ENCODE results near the gene ANTXR1.

Gene ANTXR1

DNA sequence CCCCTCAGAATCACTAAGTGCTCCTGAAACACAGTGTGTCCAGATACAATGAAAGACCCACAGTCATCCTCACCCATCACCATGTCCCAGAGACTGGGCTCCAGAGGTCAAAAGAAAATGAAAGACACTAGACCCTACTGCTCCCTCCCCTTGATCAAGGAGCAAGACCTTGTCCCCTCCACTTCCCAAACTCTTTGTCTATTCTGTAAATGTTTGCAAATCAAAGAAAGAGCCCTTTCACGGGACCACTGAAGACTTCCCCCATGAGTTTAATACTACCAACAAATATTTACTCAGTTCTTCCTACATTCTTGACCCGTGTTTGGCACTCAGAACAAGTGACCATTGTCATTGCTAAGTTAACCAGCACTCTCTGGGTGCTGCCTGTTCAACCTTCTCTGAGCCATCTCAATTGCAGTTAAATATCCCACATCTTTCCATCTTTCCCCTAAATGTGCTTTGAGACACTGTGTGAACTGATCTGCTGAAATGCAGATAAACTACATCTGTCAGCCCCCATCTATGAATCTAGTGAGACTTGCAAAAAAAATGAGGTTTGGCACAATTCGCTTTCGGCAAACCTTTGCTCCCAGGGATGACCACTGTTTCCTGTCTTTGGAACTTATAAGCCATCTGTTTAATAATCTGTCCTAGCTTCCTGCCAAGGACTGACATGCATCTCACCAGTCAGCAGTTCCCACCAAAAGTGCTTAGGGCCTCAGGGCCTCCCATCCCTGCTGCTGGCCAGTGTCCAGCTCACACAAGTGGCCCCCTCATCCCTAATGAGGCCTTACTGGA lies 203.8 kb downstream of the ANTXR1 start:
- no peak overlapping the region for H3K4me3 ChIP-seq (ENCODE audit: low read depth, low read length)
- TF ChIP-seq, protein P1, sequence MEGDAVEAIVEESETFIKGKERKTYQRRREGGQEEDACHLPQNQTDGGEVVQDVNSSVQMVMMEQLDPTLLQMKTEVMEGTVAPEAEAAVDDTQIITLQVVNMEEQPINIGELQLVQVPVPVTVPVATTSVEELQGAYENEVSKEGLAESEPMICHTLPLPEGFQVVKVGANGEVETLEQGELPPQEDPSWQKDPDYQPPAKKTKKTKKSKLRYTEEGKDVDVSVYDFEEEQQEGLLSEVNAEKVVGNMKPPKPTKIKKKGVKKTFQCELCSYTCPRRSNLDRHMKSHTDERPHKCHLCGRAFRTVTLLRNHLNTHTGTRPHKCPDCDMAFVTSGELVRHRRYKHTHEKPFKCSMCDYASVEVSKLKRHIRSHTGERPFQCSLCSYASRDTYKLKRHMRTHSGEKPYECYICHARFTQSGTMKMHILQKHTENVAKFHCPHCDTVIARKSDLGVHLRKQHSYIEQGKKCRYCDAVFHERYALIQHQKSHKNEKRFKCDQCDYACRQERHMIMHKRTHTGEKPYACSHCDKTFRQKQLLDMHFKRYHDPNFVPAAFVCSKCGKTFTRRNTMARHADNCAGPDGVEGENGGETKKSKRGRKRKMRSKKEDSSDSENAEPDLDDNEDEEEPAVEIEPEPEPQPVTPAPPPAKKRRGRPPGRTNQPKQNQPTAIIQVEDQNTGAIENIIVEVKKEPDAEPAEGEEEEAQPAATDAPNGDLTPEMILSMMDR (IDR thresholded peaks at IDR 0.05; ENCODE audit: borderline replicate concordance, insufficient read depth, low read depth, low read length) = no peak

DNA sequence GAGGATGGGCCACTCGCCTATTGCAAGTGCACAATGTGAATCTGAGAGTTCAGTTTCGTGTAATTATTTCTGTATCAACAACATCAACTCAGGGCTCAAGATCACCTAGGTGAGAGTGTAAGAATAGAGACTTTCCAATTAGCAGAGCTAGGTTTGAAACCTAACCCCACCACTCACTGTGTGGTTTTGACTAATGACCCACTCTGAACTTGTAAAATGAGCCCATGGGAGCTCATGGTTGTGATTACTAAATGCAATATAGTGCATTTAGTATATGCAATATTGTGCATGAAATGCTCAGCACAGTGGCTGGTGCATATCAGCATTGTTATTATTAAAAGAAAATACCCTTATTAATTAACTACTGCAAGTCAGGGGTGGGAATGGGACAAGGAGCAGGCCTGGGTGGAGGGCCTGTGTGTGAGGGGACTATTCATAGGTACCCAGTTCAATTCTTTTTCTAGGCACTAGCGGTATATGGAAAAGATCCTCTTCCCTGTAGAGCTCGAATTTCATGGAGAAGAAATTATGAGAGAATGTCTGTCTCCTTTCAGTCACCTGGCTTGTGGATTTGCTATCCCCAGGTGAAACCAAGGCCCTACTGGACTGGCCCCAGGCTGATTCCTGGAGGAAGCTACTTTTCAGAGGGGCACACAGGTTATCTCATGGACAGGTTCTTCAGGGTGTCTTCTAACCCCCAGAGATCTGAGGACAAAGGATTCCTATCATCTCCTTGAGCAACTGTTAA lies 204.5 kb downstream of the ANTXR1 start:
- H3K4me3 ChIP-seq (ENCODE audit: low read depth, low read length) = no peak overlapping the region
- TF ChIP-seq, protein P1 (IDR thresholded peaks at IDR 0.05; ENCODE audit: borderline replicate concordance, insufficient read depth, low read depth, low read length) = no peak

DNA sequence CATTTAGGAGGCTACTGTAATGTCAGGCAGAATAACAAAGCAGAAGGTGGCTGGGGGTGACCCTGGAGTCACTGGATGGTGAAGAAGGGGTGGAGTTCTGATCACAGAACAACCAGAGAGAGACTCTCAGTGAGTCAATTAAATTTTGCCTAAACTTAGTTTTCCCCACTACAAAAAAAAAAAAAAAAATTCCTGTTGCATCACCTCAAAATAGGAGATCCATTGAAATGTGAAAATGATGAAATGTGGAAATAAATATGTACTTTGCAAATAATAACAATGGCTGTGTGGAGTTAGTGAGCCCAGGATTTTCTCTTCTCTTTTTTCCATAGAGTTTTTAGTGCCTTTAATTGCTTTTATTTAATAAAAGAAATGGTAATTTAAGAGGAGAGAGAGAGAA lies 208.5 kb downstream of the ANTXR1 start:
- H3K4me3 ChIP-seq (ENCODE audit: low read depth, low read length) = no peak overlapping the region
- TF ChIP-seq, protein P1 (IDR thresholded peaks at IDR 0.05; ENCODE audit: borderline replicate concordance, insufficient read depth, low read depth, low read length) = no peak

DNA sequence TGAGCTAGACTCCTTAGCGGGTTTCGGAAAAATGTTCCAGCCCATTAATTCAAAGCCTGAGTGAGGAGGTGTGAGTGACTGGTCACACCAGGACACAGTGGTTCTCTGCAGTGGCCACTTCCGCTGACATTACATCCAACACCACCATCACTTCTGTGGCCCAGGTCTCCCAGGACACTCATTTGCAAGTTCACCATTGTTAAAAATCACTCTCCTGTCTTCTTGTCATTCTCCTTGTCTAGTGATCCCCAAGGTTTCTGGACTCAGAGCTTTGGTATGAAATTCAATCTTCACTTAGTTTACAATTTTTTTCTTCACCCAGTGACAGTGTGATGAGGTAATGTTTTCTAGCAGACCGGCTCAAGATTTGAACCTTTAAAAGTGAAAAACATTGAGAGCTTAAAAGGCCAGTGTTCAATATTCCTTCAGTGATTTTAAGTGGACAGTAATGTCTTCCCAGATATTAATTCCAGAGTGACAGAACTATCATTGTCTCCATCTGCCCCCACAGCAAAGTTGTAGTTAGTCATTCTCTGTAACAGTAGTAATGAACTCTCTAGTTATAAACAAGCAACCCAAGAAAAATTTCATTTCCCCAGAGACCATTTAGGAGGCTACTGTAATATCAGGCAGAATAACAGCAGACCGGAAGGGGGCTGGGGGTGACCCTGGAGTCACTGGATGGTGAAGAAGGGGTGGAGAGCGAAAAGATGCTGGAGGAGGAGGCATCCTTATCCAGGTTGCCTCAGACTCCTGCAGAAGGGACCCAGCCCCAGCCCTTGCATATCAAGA lies 209.2 kb downstream of the ANTXR1 start:
- H3K4me3 ChIP-seq (ENCODE audit: low read depth, low read length) = no peak overlapping the region
- TF ChIP-seq, protein P1 (IDR thresholded peaks at IDR 0.05; ENCODE audit: borderline replicate concordance, insufficient read depth, low read depth, low read length) = no peak

DNA sequence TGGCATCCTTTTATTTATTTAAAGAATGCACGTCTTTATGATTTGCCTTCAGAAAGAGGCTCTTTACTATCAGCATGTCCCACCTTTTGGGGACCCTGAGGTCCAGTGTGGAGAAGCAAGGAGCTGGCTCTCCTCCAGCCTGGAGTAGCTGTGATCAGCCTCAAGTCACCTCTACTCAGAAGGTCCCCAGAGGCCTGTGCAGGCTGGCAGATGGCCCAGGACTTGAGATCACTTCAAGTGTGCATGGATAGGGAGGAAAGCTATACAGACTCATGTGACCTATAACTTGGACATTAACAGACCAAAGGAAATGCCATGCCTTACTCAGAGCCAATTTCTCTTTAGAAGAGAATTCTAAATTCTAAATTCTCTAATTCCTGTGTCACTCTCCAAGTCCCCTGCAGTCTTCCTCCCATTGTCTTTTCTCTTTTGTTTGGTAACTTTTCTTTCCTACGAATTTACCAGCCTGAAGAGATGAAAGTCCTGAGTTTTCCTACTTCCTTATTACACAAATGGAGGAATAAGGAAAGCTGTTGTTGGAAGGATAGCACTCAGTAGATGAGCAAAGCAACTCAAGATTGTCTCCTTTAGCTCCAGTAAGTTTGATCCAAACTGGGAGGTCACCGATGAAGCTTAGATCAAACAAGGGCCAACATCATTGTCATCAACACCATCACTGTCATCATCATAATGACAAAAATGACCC lies 210.1 kb downstream of the ANTXR1 start:
- TF ChIP-seq, protein P1 (IDR thresholded peaks at IDR 0.05; ENCODE audit: borderline replicate concordance, insufficient read depth, low read depth, low read length) = no peak
- no peak overlapping the region for H3K4me3 ChIP-seq (ENCODE audit: low read depth, low read length)

DNA sequence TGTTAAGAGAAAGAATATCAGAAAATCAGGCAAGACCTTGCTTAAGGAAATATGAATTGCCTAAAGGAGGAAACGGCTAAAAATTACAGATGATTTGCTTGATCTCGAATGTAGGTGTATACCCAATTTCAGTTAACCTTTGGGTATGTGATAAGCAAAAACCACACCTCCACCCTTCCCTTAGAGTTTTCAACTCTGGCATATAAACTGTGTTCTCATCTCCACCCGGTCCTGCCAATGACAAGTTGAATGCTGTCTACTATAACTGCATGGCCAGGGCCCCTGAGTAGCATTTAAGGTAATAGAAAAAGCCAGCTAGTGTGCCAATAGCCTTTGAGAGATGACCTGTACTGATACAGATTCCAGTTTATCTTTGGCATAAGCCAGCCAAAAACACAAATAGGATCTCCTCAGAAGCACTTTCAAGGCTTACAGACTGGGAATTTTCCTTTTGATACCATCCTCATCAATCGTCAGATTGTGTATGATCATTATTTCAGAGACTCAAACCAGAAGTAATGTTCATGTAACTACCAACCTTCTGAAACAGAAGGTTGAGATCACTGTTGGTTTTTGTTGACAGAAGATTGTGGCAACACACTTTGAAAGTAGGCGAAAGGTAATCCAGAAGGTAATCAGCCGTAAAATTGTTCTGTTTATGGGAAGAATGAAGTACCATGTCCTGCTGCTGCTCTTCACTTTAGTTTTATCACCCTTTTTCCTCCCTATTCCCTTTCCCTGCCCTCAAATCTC lies 211.0 kb downstream of the ANTXR1 start:
- H3K4me3 ChIP-seq (ENCODE audit: low read depth, low read length) = no peak overlapping the region
- TF ChIP-seq, protein P1 (IDR thresholded peaks at IDR 0.05; ENCODE audit: borderline replicate concordance, insufficient read depth, low read depth, low read length) = no peak

Data from GM12875 (cell line).